D341Med (cell line): ENCODE measurements around the gene AMER2.

Experiments
- DNase-seq: peaks from one replicate; pipeline ENCODE4 v3.0.0; 2012; ENCODE audit warnings: low spot score

Gene AMER2

DNA sequence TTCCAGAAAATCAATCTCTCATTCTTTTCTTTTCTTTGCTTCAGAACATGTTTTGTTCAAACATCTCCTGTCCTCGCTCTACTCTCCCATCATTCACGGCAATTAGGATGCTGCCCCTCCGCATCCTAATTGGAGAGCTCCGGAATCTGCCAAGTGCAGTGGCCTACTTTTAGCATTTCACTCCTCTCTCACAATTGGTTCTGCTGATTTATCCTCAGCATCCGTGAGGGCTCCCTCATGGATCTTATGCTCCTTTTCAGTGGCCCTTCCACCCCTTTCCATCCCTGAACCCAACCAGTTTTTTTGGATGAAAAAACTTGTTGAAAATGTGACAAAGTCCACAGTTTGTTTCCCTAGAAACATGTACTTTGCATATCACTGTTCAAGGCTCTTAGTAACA lies 22.4 kb downstream of the AMER2 start:
- DNase-seq: no peak

DNA sequence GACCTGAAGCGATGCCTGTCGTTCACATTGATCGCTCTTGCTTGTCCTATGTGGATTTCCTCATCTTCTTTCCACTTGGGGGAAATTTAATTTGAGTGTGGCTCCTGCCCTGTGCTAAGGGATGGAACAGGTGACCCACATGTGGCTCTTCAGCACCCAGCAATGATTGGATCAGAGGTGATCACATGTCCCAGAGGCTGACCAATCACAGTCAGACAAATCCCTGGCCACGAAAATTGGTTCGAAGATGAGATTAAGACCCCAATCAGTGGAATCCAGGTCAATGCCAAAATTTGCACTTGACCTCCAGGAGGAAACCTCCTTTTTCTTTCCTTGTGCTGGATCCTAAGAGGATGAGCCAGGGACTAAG lies 23.7 kb downstream of the AMER2 start:
- no peak for DNase-seq

DNA sequence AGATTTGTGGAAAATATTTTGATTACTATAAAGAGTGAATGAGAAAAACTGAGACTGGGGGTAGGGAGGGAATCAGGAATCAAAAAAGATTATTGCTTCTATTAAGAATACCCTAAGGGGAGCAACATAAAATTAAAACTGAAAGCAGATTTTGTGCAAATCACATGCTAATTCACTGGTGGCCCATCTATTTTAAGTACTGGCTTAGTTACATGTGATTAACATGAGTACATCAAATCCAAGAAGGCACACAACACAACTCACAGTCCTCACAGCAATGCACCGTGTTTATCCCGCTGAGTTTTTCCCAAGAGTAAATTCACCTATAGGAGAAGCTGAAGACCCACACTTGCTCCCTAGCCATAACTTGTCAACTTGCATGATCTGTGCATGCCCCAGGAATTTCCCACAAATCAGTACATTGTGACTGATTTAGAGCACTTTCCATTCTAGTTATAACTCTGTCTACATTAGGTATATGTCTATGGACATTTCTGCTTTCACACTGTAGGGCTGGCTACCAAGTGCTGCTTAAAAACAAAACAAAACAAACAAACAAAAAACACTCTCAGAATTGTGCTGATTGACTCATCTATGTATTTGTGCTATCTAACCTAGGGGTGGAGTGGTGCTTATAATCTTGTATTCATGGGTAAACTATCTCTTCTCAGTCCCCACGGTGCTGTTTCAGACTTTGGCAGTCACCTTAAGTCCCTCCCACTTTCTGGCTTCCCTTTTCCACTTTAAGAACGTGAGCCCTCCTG lies 24.3 kb downstream of the AMER2 start:
- DNase-seq: no peak

GRCh38 chr13:25143706-25144105 lies 28.4 kb downstream of the AMER2 start:
- DNase-seq: no peak

- no peak for DNase-seq
Observed at GRCh38 chr13:25141042-25141441, 31.0 kb downstream of the AMER2 start.

DNA sequence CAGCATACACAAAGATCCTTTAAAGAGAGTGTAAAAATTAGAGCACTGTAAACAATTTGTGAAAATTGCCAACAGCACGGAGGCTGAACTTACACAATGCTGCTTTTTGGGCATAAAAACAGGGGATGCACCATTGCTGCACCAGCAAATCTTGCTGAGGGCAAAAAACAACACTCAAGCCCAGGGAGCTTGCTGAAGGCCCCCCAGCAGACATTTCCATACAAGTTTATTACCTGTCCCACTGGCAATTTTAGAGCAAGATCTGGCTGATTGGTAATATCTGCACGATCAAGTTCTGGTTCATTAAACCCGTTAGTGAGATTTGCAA lies 34.3 kb downstream of the AMER2 start:
- DNase-seq: no peak

- no peak for DNase-seq
Observed at GRCh38 chr13:25136880-25137787, 35.0 kb downstream of the AMER2 start.

DNA sequence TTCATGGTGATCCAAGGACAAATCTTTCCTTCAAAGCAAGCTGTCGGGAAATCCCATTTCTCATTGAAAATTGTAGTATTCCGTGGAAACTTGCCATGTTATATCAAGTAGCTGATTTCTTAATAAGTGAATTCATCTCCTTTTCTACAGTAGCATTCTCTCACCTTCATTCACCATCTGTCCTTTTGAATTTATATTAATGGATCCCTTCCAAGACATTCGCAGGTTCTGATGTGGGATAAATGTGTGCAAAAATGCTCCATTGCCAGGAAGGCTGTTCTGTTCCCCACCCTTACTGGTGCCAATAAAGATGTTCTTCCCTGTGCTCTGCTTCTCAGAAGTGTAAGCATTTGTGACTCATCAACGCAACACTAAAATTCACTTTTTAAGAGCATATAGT lies 36.2 kb downstream of the AMER2 start:
- DNase-seq: no peak

DNA sequence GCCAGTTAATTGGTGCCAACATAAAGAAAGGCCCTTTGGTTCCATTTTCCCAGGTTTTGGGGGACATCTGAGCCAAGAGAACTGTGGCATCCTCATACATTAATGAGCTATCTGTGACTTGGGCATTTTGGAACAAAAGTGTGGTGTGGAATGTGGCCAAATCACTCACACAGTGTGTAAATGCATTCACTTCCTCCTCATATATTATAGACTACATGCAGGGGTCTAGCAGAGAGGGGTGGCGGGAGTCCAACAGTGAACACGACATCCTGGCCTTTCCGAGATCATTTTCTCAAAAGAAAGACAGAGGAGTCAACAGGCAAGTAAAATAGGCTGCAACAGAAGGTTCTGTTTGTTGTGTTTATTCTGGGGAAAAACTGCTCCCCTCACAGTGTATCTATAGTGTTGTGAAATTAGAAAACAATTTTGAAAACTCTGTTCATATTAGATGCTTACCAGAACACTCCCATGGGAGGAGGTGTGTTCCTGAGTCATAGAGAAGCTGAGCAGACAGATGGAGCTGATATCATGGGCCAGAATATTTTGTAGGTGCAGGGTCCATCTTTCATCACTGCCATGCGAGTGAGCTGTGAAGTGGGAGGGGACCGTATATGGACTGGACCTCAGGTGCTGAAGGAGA lies 39.2 kb downstream of the AMER2 start:
- DNase-seq: no peak

GRCh38 chr13:25131881-25132420 lies 40.1 kb downstream of the AMER2 start:
- no peak for DNase-seq

- no peak for DNase-seq
Observed at GRCh38 chr13:25130944-25131343, 41.1 kb downstream of the AMER2 start.

- DNase-seq: no peak
Observed at GRCh38 chr13:25118378-25118905, 53.6 kb downstream of the AMER2 start.

GRCh38 chr13:25117312-25117711 lies 54.8 kb downstream of the AMER2 start:
- no peak for DNase-seq

DNA sequence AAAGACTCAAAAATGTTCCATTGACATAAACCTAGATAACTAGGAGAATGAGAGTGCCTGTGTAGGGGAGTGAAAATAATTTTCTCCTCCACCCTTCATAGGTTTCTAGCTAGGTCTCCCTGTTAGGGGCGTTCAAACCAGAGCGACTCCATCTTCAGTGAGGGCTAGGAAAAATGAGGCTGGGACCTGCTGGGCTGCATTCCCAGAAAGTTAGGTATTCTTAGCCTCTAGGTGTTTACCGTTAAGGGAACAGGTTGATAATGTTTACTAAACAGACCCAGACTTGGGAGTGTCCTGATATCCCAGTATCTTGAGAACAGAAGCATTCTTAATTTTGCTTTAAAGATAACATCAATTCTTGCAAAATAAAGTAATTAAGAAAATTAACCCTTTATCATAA lies 56.0 kb downstream of the AMER2 start:
- no peak for DNase-seq

GRCh38 chr13:25114220-25114619 lies 57.9 kb downstream of the AMER2 start:
- DNase-seq: peak; percentile 84

- peak; percentile 48 for DNase-seq
Observed at GRCh38 chr13:25112695-25113255, 59.3 kb downstream of the AMER2 start.
